MM.1S (cell line): Measurements from ENCODE around the gene ZNF792.

Experiments
- EZH2 ChIP-seq: fragments of 300-600 bp; sonication (generic); optimal IDR thresholded peaks from 2 replicates; pipeline ENCODE3; 2017; ENCODE audit warnings: low read depth, mild to moderate bottlenecking, antibody characterized with exemption, low read length, mixed read lengths
- EZH2phosphoT487 ChIP-seq: fragments of 300-600 bp; sonication (generic); IDR thresholded peaks from 2 replicates; pipeline ENCODE4 v1.6.1; 2018; ENCODE audit warnings: antibody characterized with exemption, low read length
- TF ChIP-seq, protein P1 (sequence below): fragments of 300-600 bp; sonication (generic); IDR thresholded peaks from 2 replicates; pipeline ENCODE4 v1.5.1; 2016; ENCODE audit warnings: antibody characterized with exemption, low read length, mixed read lengths

DNA sequence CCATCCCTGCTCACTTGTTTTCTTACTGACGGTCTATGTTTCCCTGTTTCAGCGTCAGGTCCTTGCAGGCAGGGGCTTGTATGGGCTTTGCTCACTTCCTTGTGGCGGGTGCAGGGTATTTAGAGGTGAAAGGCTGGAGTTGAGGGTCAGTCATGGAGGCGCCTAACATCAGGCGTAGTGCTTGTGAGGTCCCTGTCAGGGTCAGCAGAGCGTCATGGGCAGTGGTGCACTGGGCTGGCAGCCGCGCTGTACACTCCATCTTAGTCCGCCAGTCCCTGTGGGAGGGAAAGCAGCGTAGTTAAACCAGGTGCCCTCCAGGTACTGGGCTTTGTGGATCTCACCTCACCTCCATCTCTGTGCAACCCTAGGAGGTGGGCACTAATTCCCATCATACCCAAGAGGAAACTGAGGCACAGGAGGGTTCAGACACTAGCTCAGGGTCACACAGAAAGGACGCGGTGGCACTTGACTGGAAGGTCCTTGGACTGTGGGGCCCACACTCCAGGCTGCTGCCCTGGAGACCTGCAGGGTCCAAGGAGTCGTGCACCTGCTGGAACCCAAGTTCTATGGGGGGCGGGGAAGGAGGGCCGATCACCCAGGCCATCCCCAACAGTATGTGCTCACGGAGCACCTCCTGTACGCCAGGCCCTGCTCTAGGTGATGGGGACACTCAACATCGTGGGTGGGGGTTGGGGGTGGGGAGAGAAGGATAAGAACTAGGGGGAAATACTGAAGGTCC is 40.7 kb upstream of the ZNF792 start:
- TF ChIP-seq, protein P1, sequence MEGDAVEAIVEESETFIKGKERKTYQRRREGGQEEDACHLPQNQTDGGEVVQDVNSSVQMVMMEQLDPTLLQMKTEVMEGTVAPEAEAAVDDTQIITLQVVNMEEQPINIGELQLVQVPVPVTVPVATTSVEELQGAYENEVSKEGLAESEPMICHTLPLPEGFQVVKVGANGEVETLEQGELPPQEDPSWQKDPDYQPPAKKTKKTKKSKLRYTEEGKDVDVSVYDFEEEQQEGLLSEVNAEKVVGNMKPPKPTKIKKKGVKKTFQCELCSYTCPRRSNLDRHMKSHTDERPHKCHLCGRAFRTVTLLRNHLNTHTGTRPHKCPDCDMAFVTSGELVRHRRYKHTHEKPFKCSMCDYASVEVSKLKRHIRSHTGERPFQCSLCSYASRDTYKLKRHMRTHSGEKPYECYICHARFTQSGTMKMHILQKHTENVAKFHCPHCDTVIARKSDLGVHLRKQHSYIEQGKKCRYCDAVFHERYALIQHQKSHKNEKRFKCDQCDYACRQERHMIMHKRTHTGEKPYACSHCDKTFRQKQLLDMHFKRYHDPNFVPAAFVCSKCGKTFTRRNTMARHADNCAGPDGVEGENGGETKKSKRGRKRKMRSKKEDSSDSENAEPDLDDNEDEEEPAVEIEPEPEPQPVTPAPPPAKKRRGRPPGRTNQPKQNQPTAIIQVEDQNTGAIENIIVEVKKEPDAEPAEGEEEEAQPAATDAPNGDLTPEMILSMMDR = no peak
- TF ChIP-seq EZH2 (no peak), EZH2phosphoT487 (no peak)
